Activated naive CD4-positive, alpha-beta T cell treated with anti-CD3 and anti-CD28 coated beads, Interleukin-2, amount 10 ng/mL, durations not matched to agents 7 days and 5 days (primary cell): ENCODE data around the gene SLC38A9.
"Not testable (repeated sequence)": the region's sequence is repeated elsewhere in the genome, so short reads cannot be mapped to it uniquely, and the experiment has no call there.

Source experiments
- CTCF ChIA-PET: fragments of 350-600 bp; sonication (Branson Sonifier 250); formaldehyde crosslinking; loops from one replicate; lab custom pipeline; 2021; ENCODE audit warnings: antibody characterized with exemption; lab: Charles Lee
- DNase-seq: peaks from one replicate; pipeline ENCODE4 v3.0.0-alpha.2; 2020
- H3K27ac Mint-ChIP-seq: one replicate; pipeline ENCODE4 v1.8.0; 2021; ENCODE audit warnings: mild to moderate bottlenecking, moderate library complexity, mixed read lengths
- H3K27me3 Mint-ChIP-seq: one replicate; pipeline ENCODE4 v1.8.0; 2021; ENCODE audit warnings: mild to moderate bottlenecking, mixed read lengths
- H3K36me3 Mint-ChIP-seq: one replicate; pipeline ENCODE4 v1.8.0; 2021; ENCODE audit warnings: mixed read lengths
- H3K4me1 Mint-ChIP-seq: one replicate; pipeline ENCODE4 v1.8.0; 2021; ENCODE audit warnings: mixed read lengths
- H3K4me3 Mint-ChIP-seq: one replicate; pipeline ENCODE4 v1.8.0; 2021; ENCODE audit warnings: mild to moderate bottlenecking, moderate library complexity, mixed read lengths
- H3K9me3 Mint-ChIP-seq: one replicate; pipeline ENCODE4 v1.8.0; 2021; ENCODE audit warnings: mixed read lengths

SLC38A9 gene, protein sequence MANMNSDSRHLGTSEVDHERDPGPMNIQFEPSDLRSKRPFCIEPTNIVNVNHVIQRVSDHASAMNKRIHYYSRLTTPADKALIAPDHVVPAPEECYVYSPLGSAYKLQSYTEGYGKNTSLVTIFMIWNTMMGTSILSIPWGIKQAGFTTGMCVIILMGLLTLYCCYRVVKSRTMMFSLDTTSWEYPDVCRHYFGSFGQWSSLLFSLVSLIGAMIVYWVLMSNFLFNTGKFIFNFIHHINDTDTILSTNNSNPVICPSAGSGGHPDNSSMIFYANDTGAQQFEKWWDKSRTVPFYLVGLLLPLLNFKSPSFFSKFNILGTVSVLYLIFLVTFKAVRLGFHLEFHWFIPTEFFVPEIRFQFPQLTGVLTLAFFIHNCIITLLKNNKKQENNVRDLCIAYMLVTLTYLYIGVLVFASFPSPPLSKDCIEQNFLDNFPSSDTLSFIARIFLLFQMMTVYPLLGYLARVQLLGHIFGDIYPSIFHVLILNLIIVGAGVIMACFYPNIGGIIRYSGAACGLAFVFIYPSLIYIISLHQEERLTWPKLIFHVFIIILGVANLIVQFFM

DNA sequence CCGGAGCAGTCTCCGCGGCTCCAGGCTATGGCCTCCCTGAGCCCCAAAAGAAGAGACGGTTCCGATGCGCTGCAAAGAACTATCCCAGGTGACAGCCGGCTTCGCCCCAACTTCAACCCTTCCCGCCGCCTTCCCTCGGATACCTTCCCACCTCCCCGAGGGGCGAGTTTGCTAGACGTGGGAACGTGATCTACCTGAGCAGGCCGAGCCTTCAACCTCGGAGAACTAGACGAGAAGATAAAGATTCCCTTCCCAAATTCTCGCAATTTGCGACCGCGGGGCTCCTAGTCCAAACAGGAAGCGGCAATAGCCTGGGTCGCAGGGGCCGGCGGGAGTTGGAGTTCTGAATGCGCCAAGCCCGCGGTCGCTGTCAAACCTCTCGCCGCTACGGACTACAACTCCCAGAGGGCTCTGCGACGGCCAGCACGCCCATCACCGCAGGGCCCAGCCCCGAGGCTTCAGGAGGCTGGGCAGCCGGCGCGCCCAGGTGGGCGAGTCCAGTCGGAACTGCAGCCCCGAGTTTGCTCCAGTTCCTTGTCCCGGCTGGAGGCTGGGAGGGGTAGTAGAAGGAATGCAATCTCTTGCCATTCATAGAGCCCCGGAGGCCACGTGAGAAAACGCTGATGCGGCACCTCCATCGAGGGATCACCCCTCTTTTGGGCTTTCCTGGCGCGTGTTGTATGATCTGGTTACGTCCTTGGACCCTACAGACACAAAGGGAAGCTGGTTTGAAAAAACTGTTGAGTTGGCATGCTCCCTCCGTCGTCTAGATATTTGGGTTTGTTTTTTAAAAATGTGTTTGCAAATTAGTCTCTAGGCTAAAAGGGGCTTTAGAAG is at the start of gene SLC38A9:
SLC38A9 (minus strand) TSS at position 302 of the 837 bp plus-strand sequence. CDS start 14,366 bp downstream, outside the sequence.
- CTCF ChIA-PET: interaction anchor here (1.1 to 1.2 kb wide), 2 partner anchors 158 to 271 kb away, joined by 3 to 4 read pairs; no protein-coding TSS in a partner anchor

DNA sequence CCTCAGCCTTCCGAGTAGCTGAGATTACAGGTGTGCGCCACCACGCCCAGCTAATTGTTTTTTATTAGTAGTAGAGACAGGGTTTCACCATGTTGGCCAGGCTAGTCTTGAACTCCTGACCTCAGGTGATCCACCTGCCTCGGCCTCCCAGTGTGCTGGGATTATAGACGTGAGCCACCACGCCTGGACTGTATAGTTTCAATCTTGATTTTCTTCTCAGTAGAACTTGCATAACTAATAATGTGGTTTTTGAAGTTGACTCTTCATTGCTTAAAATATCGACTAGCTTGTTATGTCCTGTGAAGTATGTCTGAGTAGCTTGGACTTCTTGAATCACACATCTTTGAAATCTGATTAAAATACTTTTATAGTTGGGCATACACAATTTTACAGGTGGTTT is 49.6 kb upstream of the SLC38A9 start:
- Mint-ChIP-seq H3K4me1 (peaks cover 49% of the 10 kb centered on the region), H3K27me3 (peaks cover 13% of the 10 kb centered on the region)

More for the DNA sequence above, at the start of gene SLC38A9:
- peaks cover 7% of the 10 kb centered on the region for H3K9me3 Mint-ChIP-seq
- peak within 1 kb of the TSS; percentile 88 for H3K27ac Mint-ChIP-seq
- peak; percentile 97 for DNase-seq
- peaks cover 10% of the 10 kb centered on the region for H3K27me3 Mint-ChIP-seq
- H3K4me3 Mint-ChIP-seq: peak within 1 kb of the TSS; percentile 98
- peaks cover 43% of the 10 kb centered on the region for H3K4me1 Mint-ChIP-seq
- H3K36me3 Mint-ChIP-seq: peaks cover 25% of the 10 kb centered on the region

DNA sequence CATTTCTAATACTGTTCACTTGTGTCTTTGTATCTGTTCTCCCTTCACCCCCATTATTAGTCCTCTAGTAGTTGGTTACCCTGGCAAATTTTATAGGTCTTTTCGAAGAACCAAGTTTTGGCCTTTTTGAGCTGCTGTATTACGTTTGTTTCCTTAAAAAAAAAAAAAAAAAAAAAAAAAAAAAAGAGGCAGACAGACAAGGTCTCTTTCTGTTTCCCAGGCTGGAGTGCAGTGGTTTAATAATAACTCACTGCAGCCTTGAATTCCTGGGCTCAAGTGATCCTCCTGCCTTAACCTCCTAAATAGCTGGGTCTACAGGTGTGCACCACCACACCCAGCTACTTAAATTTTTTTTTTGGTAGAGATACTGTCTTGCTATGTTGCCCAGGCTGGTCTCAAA is 46.6 kb upstream of the SLC38A9 start:
- CTCF ChIA-PET: no interaction called here
- H3K27ac Mint-ChIP-seq: peak overlapping the region; percentile 4

More for the DNA sequence above, 49.6 kb upstream of the SLC38A9 start:
- DNase-seq, CTCF ChIA-PET, H3K27ac Mint-ChIP-seq, H3K36me3 Mint-ChIP-seq, H3K4me3 Mint-ChIP-seq, H3K9me3 Mint-ChIP-seq: not testable (repeated sequence)

DNA sequence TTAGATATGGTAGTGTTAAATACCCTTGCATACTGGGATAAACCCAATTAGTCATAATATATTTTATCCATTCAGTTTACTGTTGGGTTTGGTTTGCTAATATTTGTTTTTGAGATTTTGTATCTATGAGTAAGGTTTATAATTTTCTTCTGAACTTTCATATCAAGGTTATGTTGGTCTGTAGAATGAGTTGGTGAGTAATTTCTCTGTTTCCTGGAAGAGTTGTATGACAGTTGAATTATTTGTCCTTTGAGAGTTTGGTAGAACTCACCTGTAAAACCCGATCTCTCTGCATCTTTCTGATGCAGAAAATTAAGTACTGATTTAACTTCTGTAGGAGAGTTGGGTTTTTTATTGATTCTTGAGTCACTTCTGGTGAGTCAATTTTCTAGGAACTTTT is 46.1 kb upstream of the SLC38A9 start:
- Mint-ChIP-seq H3K9me3 (peaks cover 4% of the 10 kb centered on the region), H3K4me3 (no peak overlapping the region), H3K4me1 (peaks cover 28% of the 10 kb centered on the region)

More for the DNA sequence above, 46.6 kb upstream of the SLC38A9 start:
- H3K9me3 Mint-ChIP-seq: peaks cover 4% of the 10 kb centered on the region
- H3K36me3 Mint-ChIP-seq: peaks cover 4% of the 10 kb centered on the region
- H3K4me3 Mint-ChIP-seq: no peak overlapping the region
- H3K4me1 Mint-ChIP-seq: peaks cover 32% of the 10 kb centered on the region
- DNase-seq: no peak
- H3K27me3 Mint-ChIP-seq: peaks cover 13% of the 10 kb centered on the region

DNA sequence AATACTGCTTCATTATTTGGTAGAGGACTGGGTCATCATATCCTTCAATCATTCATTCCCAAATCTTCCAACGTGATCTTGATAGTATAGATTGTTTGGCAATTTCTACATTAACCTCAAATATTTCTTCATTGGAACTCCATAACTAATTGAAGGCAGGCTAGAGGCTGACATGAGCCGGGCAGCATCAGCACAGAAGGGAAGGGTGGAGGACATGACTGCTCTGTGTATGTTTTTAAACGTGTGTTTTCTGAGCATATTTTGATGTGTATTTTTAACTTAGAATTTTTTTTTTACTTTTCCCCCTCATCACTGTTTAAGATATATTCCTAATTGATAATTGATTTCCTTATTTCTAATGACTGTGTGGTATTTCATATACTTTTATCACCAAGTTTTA is 38.4 kb upstream of the SLC38A9 start:
- no peaks in the 10 kb centered on the region for H3K4me1 Mint-ChIP-seq
- H3K4me3 Mint-ChIP-seq: no peak overlapping the region
- no peaks in the 10 kb centered on the region for H3K36me3 Mint-ChIP-seq
- no peaks in the 10 kb centered on the region for H3K9me3 Mint-ChIP-seq
- no peak for DNase-seq
- H3K27ac Mint-ChIP-seq: no peak overlapping the region
- CTCF ChIA-PET: no interaction called here
- peaks cover 8% of the 10 kb centered on the region for H3K27me3 Mint-ChIP-seq

More for the DNA sequence above, 46.1 kb upstream of the SLC38A9 start:
- H3K27me3 Mint-ChIP-seq: peaks cover 13% of the 10 kb centered on the region
- peak overlapping the region; percentile 4 for H3K27ac Mint-ChIP-seq
- DNase-seq: no peak
- CTCF ChIA-PET: no interaction called here
- peaks cover 4% of the 10 kb centered on the region for H3K36me3 Mint-ChIP-seq

DNA sequence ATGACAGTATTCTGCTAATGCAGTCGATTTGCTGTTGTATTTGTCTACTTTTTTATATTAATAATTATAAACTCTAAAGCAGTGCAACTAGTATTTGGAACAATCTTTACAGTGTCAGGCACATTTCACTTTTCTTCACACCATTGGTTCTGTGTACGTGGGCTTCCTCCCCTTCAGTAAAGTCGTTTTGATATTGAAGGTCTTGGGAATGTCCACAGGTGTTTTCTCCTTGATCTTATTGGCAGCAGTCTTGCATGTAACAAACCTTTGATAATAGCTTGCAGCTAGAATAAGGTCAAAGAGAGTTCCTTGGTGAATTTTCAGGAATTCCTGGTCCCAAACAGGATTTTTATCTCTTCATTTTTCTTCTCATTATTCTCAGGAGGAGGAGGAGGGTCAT is 37.9 kb upstream of the SLC38A9 start:
- no peaks in the 10 kb centered on the region for H3K36me3 Mint-ChIP-seq
- H3K4me1 Mint-ChIP-seq: no peaks in the 10 kb centered on the region
- DNase-seq: no peak
- H3K27me3 Mint-ChIP-seq: peaks cover 8% of the 10 kb centered on the region
- no peak overlapping the region for H3K4me3 Mint-ChIP-seq
- no peak overlapping the region for H3K27ac Mint-ChIP-seq
- CTCF ChIA-PET: no interaction called here
- no peaks in the 10 kb centered on the region for H3K9me3 Mint-ChIP-seq

DNA sequence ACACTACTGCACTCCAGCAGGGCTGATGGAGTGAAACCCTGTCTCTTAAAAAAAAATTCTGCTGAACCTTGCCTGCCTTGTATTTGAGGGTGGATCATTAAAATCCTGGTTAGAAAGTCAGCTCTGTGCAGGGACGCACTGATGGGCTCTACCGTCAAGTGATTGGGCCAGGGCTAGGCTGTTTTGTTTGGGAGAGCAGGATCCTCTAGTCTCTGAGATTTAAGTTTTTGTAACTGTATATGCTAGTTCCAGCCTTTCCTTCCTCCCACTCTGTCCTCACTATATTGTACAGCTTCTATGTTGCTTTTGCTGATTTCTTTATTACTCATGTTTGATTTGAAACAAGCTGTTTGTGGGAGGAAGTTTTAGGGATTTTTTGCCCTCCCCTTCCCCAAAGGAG is 37.3 kb upstream of the SLC38A9 start:
- CTCF ChIA-PET: no interaction called here
- H3K27me3 Mint-ChIP-seq: peaks cover 11% of the 10 kb centered on the region
- H3K36me3 Mint-ChIP-seq: no peaks in the 10 kb centered on the region
- no peak for DNase-seq
- no peak overlapping the region for H3K27ac Mint-ChIP-seq
- H3K9me3 Mint-ChIP-seq: no peaks in the 10 kb centered on the region
- no peaks in the 10 kb centered on the region for H3K4me1 Mint-ChIP-seq
- H3K4me3 Mint-ChIP-seq: no peak overlapping the region

DNA sequence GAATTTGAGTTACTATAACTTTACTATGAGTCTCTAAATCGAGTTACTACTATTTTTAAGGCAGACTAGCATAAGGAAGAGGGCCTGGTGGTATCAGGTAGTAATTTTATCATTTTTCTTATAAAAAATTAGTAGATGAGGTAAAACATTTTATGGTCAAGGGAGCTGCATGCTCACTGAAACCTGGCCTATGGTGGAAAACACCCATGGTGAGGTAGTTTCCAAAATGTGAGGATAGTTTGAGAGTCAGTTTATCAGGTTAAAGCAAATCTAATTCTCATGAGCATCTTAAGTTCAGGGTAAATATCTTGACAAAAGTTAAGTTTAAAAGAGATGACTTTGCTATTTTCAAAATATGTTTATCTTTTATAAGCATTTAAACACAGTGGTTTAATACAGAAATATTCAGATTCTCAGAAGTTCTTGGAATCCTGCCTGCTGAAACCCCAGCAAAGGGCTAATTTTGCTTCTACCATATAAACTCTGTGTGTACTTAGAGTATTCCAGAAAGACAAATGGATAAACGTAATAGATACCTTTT is 35.7 kb upstream of the SLC38A9 start:
- Mint-ChIP-seq H3K4me3 (no peak overlapping the region), H3K36me3 (no peaks in the 10 kb centered on the region), H3K4me1 (no peaks in the 10 kb centered on the region), H3K27ac (no peak overlapping the region), H3K27me3 (peaks cover 17% of the 10 kb centered on the region), H3K9me3 (no peaks in the 10 kb centered on the region)
- CTCF ChIA-PET: no interaction called here
- no peak for DNase-seq

DNA sequence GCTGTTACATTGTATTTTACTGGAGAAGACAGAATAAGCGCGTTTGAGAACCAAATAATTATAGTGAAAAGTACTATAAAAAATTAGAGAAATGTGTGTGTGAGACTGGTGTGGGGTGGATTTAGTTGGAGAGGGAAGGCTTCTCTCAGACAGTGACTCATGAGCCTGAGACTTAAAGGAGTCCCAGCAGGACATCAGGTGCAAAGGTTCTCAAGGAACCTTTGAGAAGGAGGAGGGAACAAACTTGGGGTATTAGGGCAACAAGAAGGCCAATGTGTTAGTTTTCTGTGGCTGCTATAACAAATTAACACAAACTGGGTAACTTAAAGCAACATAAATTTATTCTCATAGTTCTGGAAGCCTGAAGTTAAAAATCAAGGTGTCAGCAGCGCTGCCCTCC is 30.7 kb upstream of the SLC38A9 start:
- Mint-ChIP-seq H3K9me3 (no peaks in the 10 kb centered on the region), H3K4me3 (no peak overlapping the region), H3K4me1 (no peaks in the 10 kb centered on the region), H3K27ac (no peak overlapping the region), H3K27me3 (peaks cover 19% of the 10 kb centered on the region), H3K36me3 (no peaks in the 10 kb centered on the region)
- DNase-seq: no peak
- CTCF ChIA-PET: no interaction called here

DNA sequence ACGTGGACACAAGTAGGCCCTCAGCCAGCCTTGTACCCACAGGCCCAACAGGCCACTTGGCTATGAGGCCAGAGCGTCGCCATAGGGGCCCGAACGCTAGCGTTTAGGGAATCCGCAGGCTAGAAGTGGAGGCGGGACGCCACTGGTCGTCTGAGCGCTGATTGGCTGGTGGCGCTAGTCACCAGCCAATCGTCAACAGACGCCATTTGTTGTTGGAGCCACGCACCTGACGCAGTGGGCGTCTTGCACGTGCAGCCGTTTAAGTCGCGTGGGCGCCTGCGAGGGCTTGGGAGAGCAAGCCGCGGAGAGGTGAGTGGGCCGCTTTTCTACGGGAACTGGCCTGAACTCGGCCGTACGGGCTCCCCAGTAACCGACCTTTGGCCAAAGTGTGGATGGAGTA is 25.7 kb upstream of the SLC38A9 start, which contains the start of gene DDX4:
DDX4 (plus strand) TSS at position 269 of the 400 bp plus-strand sequence. CDS start 903 bp downstream, outside the sequence.
- no peak for DNase-seq
- H3K9me3 Mint-ChIP-seq: no peaks in the 10 kb centered on the region
- H3K4me1 Mint-ChIP-seq: no peaks in the 10 kb centered on the region
- CTCF ChIA-PET: no interaction called here
- peaks cover 14% of the 10 kb centered on the region for H3K27me3 Mint-ChIP-seq
- H3K4me3 Mint-ChIP-seq: no peak within 1 kb of the TSS
- H3K27ac Mint-ChIP-seq: no peak within 1 kb of the TSS
- no peaks in the 10 kb centered on the region for H3K36me3 Mint-ChIP-seq

DNA sequence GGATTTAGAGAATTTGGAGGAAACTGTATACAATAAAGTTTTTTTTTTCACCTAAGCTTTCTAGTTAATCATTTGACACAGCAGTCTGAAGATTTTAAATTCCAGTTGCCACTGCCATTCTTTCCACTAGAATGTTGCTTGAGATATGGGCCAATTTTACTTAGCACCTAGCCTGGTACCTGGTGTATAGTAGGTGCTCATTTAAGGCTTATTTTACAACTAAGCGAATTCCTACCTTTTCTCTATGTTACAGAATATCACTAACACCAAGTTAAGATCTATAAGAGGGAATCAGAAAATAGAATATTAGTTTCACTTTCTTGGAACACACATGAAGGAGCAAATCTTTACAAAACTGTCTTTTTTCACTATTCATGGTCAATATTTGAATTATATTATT is 22.5 kb upstream of the SLC38A9 start:
- CTCF ChIA-PET: no interaction called here
- Mint-ChIP-seq H3K4me3 (no peak overlapping the region), H3K4me1 (no peaks in the 10 kb centered on the region), H3K27me3 (peaks cover 12% of the 10 kb centered on the region), H3K9me3 (no peaks in the 10 kb centered on the region), H3K27ac (no peak overlapping the region), H3K36me3 (no peaks in the 10 kb centered on the region)
- DNase-seq: no peak

DNA sequence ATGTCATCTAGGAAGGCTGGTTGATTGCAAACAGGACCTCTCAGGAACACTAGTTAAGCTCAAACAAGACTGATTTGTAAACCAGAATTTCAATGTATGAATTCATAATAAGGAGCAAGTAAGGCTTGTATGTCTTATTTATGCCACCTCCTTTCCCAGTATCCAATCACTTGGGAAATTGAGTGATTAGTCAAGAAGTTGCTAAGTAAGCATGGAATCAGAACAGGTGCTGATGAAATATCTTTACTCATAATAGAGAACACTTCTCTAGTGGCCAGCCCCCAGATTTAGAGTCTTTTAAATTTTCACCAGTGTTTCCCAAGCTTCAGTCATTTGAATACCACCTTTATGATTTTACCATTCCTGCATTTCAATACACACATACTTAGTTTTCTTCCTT is 20.5 kb upstream of the SLC38A9 start:
- H3K9me3 Mint-ChIP-seq: no peaks in the 10 kb centered on the region
- DNase-seq: no peak
- peaks cover 12% of the 10 kb centered on the region for H3K27me3 Mint-ChIP-seq

DNA sequence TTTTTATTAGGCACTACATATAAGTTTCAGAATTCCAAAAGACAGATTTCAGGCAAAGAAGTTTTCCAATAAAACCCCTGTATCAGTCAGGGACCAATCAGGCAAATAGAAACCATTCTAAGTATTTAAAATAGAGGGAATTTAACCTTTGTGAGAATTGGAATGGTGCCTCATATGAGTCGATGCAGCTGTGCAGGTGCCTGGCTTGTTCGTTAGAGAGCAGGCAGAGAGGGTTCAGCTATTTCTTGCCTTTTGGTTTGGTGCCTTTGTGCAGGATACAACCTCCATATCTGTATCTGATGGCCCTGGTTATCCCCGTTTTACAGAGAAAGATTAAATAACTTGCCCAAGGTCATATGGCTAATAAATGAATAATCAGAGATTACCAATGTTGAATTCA is 19.7 kb upstream of the SLC38A9 start:
- CTCF ChIA-PET: no interaction called here
- no peak for DNase-seq
- H3K36me3 Mint-ChIP-seq: no peaks in the 10 kb centered on the region
- no peak overlapping the region for H3K27ac Mint-ChIP-seq
- no peaks in the 10 kb centered on the region for H3K4me1 Mint-ChIP-seq
- H3K27me3 Mint-ChIP-seq: peaks cover 12% of the 10 kb centered on the region
- no peaks in the 10 kb centered on the region for H3K9me3 Mint-ChIP-seq
- no peak overlapping the region for H3K4me3 Mint-ChIP-seq

More for the DNA sequence above, 20.5 kb upstream of the SLC38A9 start:
- H3K27ac Mint-ChIP-seq: no peak overlapping the region
- H3K4me3 Mint-ChIP-seq: no peak overlapping the region
- no peaks in the 10 kb centered on the region for H3K36me3 Mint-ChIP-seq
- CTCF ChIA-PET: no interaction called here
- H3K4me1 Mint-ChIP-seq: no peaks in the 10 kb centered on the region

DNA sequence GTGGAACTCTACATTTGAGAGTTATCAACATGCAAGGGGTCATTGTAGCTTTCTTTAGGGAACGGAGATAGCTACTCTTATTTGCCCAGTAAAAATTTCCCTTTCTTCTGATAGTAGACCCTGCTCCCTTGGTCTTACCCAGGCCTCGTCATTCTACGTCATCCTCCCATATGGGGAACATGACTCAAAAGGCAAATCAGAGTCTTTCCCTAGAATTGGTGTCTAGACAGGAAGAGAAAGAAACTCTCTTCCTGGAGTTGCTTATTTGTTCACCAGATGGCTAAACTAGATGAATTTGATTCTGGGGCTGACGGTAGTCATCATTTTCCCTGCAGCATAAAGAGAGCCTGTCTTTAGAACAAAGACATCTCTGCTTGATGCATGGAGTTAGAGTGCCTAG is 12.2 kb upstream of the SLC38A9 start:
- CTCF ChIA-PET: no interaction called here

More for the DNA sequence above, 12.2 kb upstream of the SLC38A9 start:
- Mint-ChIP-seq H3K4me1 (peaks cover 5% of the 10 kb centered on the region), H3K4me3 (no peak overlapping the region), H3K9me3 (no peaks in the 10 kb centered on the region), H3K36me3 (no peaks in the 10 kb centered on the region), H3K27ac (no peak overlapping the region), H3K27me3 (peaks cover 8% of the 10 kb centered on the region)
- DNase-seq: no peak
